HFFc6 (cell line): ENCODE results near the gene GABRG3. TPM values are rescaled to one million over a fixed set of nuclear protein-coding genes. Genes with fewer than 3 reads are reported as not detected.

Source experiments
- DNase-seq: peaks from one replicate; pipeline ENCODE4 v3.0.0-alpha.2; 2018
- H3K27ac Mint-ChIP-seq: 2 replicates; pipeline ENCODE4 v1.8.0; 2020; ENCODE audit warnings: mild to moderate bottlenecking, mixed read lengths
- H3K27me3 Mint-ChIP-seq: 2 replicates; pipeline ENCODE4 v1.8.0; 2021; ENCODE audit warnings: mild to moderate bottlenecking, moderate library complexity, mixed read lengths; ENCODE audit not compliant: insufficient read depth
- H3K36me3 Mint-ChIP-seq: 2 replicates; pipeline ENCODE4 v1.8.0; 2021; ENCODE audit warnings: low read depth, mixed read lengths
- H3K4me1 Mint-ChIP-seq: 2 replicates; pipeline ENCODE4 v1.8.0; 2020; ENCODE audit warnings: low read depth, mixed read lengths
- H3K4me3 Mint-ChIP-seq: 2 replicates; pipeline ENCODE4 v1.8.0; 2020; ENCODE audit warnings: mild to moderate bottlenecking, moderate library complexity, mixed read lengths
- H3K9me3 Mint-ChIP-seq: 2 replicates; pipeline ENCODE4 v1.8.0; 2020; ENCODE audit warnings: mild to moderate bottlenecking, mixed read lengths
- CTCF ChIP-seq: fragments of 200-600 bp; sonication (generic); IDR thresholded peaks from 2 replicates; pipeline ENCODE4 v1.5.0; 2021; ENCODE audit warnings: antibody characterized with exemption, mild to moderate bottlenecking
- total RNA-seq, 6 experiments: library from RNA; stranded (reverse); fragmentation: NEBNext Ultra II Directional; extraction: Animal tissue kit (Norgen Biotek cat#: 25700); gene quantifications; 2 replicates in 1 of 6; 3 replicates in 5 of 6; pipeline ENCODE4 v1.2.3, GENCODE V29; 2021

The GABRG3 gene
- total RNA-seq, 6 experiments from 2014 or later: not detected

GRCh38 chr15:27081676-27082418 is 110.9 kb downstream of the GABRG3 start:
- DNase-seq: no peak
- Mint-ChIP-seq H3K27me3 (peaks cover 1% of the 10 kb centered on the region; the same call in 1 of the 2 replicates), H3K4me1 (no peaks in the 10 kb centered on the region), H3K4me3 (no peak overlapping the region), H3K27ac (no peak overlapping the region), H3K9me3 (peaks cover 65% of the 10 kb centered on the region), H3K36me3 (no peaks in the 10 kb centered on the region; the same call in 1 of the 2 replicates)
- no peak for TF ChIP-seq CTCF

GRCh38 chr15:27082526-27082925 is 111.5 kb downstream of the GABRG3 start:
- Mint-ChIP-seq H3K27me3 (peaks cover 1% of the 10 kb centered on the region; the same call in 1 of the 2 replicates), H3K27ac (no peak overlapping the region), H3K9me3 (peaks cover 59% of the 10 kb centered on the region), H3K4me3 (no peak overlapping the region), H3K4me1 (no peaks in the 10 kb centered on the region), H3K36me3 (no peaks in the 10 kb centered on the region; the same call in 1 of the 2 replicates)
- TF ChIP-seq CTCF: no peak
- DNase-seq: no peak

- Mint-ChIP-seq H3K4me3 (no peak overlapping the region), H3K36me3 (no peaks in the 10 kb centered on the region), H3K4me1 (no peaks in the 10 kb centered on the region), H3K27ac (no peak overlapping the region), H3K27me3 (peaks cover 1% of the 10 kb centered on the region; the same call in 1 of the 2 replicates), H3K9me3 (peaks cover 48% of the 10 kb centered on the region)
- DNase-seq: no peak
- no peak for TF ChIP-seq CTCF
These were observed 113.9 kb downstream of the GABRG3 start for GRCh38 chr15:27084844-27085243.

DNA sequence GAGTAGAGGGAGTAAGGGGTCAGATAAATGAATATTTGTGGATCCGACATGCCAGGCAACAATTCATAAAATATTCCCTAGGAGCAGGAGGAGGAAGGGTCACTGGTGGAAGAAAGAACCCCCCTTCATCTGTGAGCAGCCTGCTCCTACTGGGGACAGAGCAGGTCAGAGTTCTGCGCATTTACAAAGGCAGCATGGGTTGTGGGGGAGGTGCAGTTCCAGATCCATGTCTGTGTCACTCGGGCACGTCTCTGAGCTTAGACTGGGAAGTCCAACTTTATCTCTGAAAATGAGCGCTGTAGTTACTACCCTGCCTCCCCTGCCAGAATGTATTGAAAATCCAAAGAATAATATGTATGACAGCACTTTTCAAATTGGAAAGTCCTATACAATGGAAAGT is 115.2 kb downstream of the GABRG3 start:
- TF ChIP-seq CTCF: no peak
- Mint-ChIP-seq H3K4me1 (no peaks in the 10 kb centered on the region), H3K36me3 (no peaks in the 10 kb centered on the region), H3K9me3 (peaks cover 48% of the 10 kb centered on the region), H3K27ac (no peak overlapping the region), H3K27me3 (peaks cover 1% of the 10 kb centered on the region; the same call in 1 of the 2 replicates), H3K4me3 (no peak overlapping the region)
- no peak for DNase-seq

DNA sequence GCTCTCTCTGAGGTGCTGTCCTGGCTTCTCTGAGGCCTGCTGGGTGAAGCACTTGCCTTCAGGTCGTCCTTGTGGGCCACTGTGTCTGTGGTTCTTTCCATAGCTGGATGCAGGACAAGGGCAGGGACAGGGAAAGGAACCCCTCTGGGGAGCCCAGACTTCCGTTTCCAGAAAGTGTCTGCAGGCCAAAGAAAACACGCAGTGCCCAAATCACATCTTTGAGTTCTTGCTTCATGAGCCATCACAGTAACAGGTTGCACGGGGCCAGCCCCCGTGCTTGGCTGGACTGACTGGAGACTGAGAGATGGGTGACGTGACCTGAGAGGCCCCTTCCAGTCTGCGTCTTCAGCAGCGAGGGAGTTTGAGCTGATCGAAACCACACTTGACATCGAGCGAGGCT is 115.8 kb downstream of the GABRG3 start:
- DNase-seq: no peak
- Mint-ChIP-seq H3K4me1 (no peaks in the 10 kb centered on the region), H3K36me3 (no peaks in the 10 kb centered on the region), H3K27me3 (peaks cover 1% of the 10 kb centered on the region; the same call in 1 of the 2 replicates), H3K4me3 (no peak overlapping the region), H3K27ac (no peak overlapping the region), H3K9me3 (peaks cover 46% of the 10 kb centered on the region)
- no peak for TF ChIP-seq CTCF
